ENCODE results near the gene PABPC1L. TPM values are rescaled to one million over a fixed set of nuclear protein-coding genes. Genes with fewer than 3 reads are reported as not detected.
A peak's percentile ranks its signal among the peaks of the same experiment; 100 is the strongest.

PABPC1L gene
- total RNA-seq, 1 experiment from 2014 or later: 42.2 TPM

- ChIA-PET CTCF (no interaction called here), POLR2A (ENCODE audit: low non-redundant PET) (no interaction called here)
- intact Hi-C loops (cut with micrococcal nuclease; ENCODE audit: unreplicated experiment): no loop called here
- peak; percentile 23 for DNase-seq (ENCODE audit: low spot score)
- TF ChIP-seq, protein P1, sequence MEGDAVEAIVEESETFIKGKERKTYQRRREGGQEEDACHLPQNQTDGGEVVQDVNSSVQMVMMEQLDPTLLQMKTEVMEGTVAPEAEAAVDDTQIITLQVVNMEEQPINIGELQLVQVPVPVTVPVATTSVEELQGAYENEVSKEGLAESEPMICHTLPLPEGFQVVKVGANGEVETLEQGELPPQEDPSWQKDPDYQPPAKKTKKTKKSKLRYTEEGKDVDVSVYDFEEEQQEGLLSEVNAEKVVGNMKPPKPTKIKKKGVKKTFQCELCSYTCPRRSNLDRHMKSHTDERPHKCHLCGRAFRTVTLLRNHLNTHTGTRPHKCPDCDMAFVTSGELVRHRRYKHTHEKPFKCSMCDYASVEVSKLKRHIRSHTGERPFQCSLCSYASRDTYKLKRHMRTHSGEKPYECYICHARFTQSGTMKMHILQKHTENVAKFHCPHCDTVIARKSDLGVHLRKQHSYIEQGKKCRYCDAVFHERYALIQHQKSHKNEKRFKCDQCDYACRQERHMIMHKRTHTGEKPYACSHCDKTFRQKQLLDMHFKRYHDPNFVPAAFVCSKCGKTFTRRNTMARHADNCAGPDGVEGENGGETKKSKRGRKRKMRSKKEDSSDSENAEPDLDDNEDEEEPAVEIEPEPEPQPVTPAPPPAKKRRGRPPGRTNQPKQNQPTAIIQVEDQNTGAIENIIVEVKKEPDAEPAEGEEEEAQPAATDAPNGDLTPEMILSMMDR (conservative IDR thresholded peaks at IDR 0.05; ENCODE audit: low read depth, low read length): no peak
- TF ChIP-seq EZH2 (IDR thresholded peaks at IDR 0.05; ENCODE audit: borderline replicate concordance, low read depth, low read length, poor library complexity, severe bottlenecking): no peak
- Histone ChIP-seq H3K9me3 (ENCODE audit: low read depth, low read length, poor library complexity, severe bottlenecking) (no peaks in the 10 kb centered on the region), H3K27me3 (replicated peaks; ENCODE audit: insufficient read depth, low read depth, low read length, poor library complexity) (no peaks in the 10 kb centered on the region), H3K36me3 (ENCODE audit: insufficient read depth, low read length, poor library complexity, severe bottlenecking) (peaks cover 57% of the 10 kb centered on the region), H3K4me1 (ENCODE audit: insufficient read depth, low read length, poor library complexity, severe bottlenecking) (peaks cover 3% of the 10 kb centered on the region), H3K4me3 (ENCODE audit: low read depth, low read length, poor library complexity, severe bottlenecking) (no peak overlapping the region), H3K27ac (ENCODE audit: low read depth, low read length, poor library complexity, severe bottlenecking) (no peak overlapping the region)
- BruUV-seq (replicated peaks): no TSS peak
These were observed 7.9 kb upstream of the PABPC1L start for GRCh38 chr20:44901974-44902373.

- Histone ChIP-seq H3K9me3 (ENCODE audit: low read depth, low read length, poor library complexity, severe bottlenecking) (no peaks in the 10 kb centered on the region), H3K4me3 (ENCODE audit: low read depth, low read length, poor library complexity, severe bottlenecking) (no peak overlapping the region), H3K36me3 (ENCODE audit: insufficient read depth, low read length, poor library complexity, severe bottlenecking) (peaks cover 60% of the 10 kb centered on the region), H3K27ac (ENCODE audit: low read depth, low read length, poor library complexity, severe bottlenecking) (no peak overlapping the region), H3K27me3 (replicated peaks; ENCODE audit: insufficient read depth, low read depth, low read length, poor library complexity) (no peaks in the 10 kb centered on the region), H3K4me1 (ENCODE audit: insufficient read depth, low read length, poor library complexity, severe bottlenecking) (peaks cover 3% of the 10 kb centered on the region)
- TF ChIP-seq EZH2 (IDR thresholded peaks at IDR 0.05; ENCODE audit: borderline replicate concordance, low read depth, low read length, poor library complexity, severe bottlenecking): no peak
- TF ChIP-seq, protein P1 (conservative IDR thresholded peaks at IDR 0.05; ENCODE audit: low read depth, low read length): no peak
- no peak for DNase-seq (ENCODE audit: low spot score)
- CTCF ChIA-PET: no interaction called here
- intact Hi-C loops (cut with micrococcal nuclease; ENCODE audit: unreplicated experiment): no loop called here
- no TSS peak for BruUV-seq (replicated peaks)
- POLR2A ChIA-PET (ENCODE audit: low non-redundant PET): no interaction called here
These were observed 5.5 kb upstream of the PABPC1L start for GRCh38 chr20:44904377-44904776.

GRCh38 chr20:44908987-44909871, 631 bp upstream of the PABPC1L start:
- CTCF ChIA-PET: no interaction called here

More at GRCh38 chr20:44908987-44909871, 631 bp upstream of the PABPC1L start:
- no peak for DNase-seq (ENCODE audit: low spot score)
- Histone ChIP-seq H3K27ac (ENCODE audit: low read depth, low read length, poor library complexity, severe bottlenecking) (peak overlapping the region; percentile 57), H3K9me3 (ENCODE audit: low read depth, low read length, poor library complexity, severe bottlenecking) (no peaks in the 10 kb centered on the region), H3K27me3 (replicated peaks; ENCODE audit: insufficient read depth, low read depth, low read length, poor library complexity) (no peaks in the 10 kb centered on the region), H3K4me3 (ENCODE audit: low read depth, low read length, poor library complexity, severe bottlenecking) (peak overlapping the region; percentile 87), H3K36me3 (ENCODE audit: insufficient read depth, low read length, poor library complexity, severe bottlenecking) (peaks cover 48% of the 10 kb centered on the region), H3K4me1 (ENCODE audit: insufficient read depth, low read length, poor library complexity, severe bottlenecking) (no peaks in the 10 kb centered on the region)
- POLR2A ChIA-PET (ENCODE audit: low non-redundant PET): no interaction called here
- intact Hi-C loops (cut with micrococcal nuclease; ENCODE audit: unreplicated experiment): no loop called here
- TF ChIP-seq EZH2 (IDR thresholded peaks at IDR 0.05; ENCODE audit: borderline replicate concordance, low read depth, low read length, poor library complexity, severe bottlenecking): no peak
- TF ChIP-seq, protein P1 (conservative IDR thresholded peaks at IDR 0.05; ENCODE audit: low read depth, low read length): no peak
- no TSS peak for BruUV-seq (replicated peaks)

Data from A673 (cell line).